ENCODE measurements around the gene OAT.
"Not testable (repeated sequence)": the region's sequence is repeated elsewhere in the genome, so short reads cannot be mapped to it uniquely, and the experiment has no call there.

The OAT gene

DNA sequence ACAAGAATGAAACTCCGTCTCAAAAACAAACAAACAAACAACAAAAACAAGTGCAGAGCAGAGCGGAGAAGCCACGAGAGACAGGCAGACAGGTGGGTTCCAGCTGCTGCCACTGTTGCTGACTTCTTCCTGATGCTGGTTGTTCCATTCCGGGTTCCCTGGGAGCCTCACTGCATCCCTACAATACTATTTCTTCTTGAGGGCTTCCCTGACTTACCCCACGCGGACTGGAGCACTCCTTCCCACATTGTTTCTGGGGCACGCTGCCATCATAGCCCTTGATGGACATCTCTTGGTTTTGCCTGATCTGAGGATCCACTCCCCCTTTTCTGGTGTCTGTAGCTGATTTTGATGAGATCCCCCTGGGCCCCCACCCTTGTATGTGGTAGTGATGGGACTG, 36.7 kb upstream of the OAT start:
- H3K9ac ChIP-seq (ENCODE audit: low read length), result no peak overlapping the region
- H3K4me1 ChIP-seq (ENCODE audit: control insufficient read depth, insufficient read depth, low read length), result no peaks in the 10 kb centered on the region
- no peak overlapping the region for H3K27ac ChIP-seq (ENCODE audit: low read depth, low read length)
- no peak overlapping the region for H3K4me3 ChIP-seq (ENCODE audit: low read length)
- no peaks in the 10 kb centered on the region for H3K36me3 ChIP-seq (ENCODE audit: control insufficient read depth, insufficient read depth, low read length)
- peaks cover 8% of the 10 kb centered on the region for H3K27me3 ChIP-seq (ENCODE audit: control insufficient read depth, insufficient read depth, low read length)

DNA sequence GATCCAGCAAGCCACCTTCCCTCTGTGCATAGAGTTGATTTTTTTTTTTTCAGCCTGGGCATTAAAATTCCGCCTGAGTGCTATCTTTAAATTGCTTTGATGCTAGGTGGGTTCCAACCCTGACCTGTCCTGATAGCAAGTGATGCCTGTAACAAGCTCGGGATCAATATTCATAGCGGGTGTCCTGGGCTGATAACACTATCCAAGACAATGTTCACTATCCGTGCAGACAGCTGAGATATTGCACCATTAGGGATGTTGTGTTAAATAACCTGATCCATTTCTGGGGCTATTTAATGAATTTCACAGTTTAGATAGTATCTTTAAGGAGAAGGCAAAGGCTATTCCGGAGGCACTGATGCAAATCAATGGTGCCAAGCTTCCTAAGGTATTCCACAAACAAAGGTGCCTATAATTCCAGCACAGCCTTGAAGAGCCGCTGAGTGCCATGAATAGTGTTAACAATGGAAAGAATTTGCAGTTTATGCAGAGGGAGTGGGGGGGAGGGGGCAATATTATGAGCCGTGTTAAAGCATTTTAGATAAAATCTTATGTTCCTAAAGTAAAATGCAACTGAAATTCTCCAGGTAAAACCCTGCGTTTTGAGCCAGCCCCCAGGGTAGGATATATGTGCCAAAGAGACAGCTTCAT, 35.4 kb upstream of the OAT start:
- H3K9ac ChIP-seq (ENCODE audit: low read length), result no peak overlapping the region
- H3K27me3 ChIP-seq (ENCODE audit: control insufficient read depth, insufficient read depth, low read length), result peaks cover 15% of the 10 kb centered on the region
- H3K36me3 ChIP-seq (ENCODE audit: control insufficient read depth, insufficient read depth, low read length), result no peaks in the 10 kb centered on the region
- H3K27ac ChIP-seq (ENCODE audit: low read depth, low read length), result no peak overlapping the region
- H3K4me1 ChIP-seq (ENCODE audit: control insufficient read depth, insufficient read depth, low read length), result no peaks in the 10 kb centered on the region
- no peak overlapping the region for H3K4me3 ChIP-seq (ENCODE audit: low read length)

DNA sequence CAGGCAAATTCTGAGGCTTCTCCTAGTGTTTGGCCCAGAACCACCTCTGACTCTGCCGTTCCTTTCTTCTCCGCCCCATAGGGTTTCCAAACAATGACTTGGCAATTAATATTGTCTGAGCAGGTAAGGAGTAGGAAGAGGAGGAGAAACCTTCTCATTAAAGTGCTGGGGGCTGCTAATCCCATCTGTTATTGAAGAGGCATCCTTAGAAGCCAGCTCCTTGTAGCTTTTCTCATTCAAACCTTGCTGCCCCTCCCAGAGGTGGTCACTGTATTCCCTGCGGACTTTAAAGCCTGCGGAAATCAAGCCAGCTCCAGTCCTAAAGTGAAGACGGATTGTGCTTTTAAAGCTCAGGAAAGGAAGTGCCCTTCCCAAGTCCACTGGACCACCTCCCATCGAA, 32.6 kb upstream of the OAT start:
- Histone ChIP-seq H3K27ac (ENCODE audit: low read depth, low read length) (no peak overlapping the region), H3K4me3 (ENCODE audit: low read length) (no peak overlapping the region), H3K9ac (ENCODE audit: low read length) (no peak overlapping the region), H3K36me3 (ENCODE audit: control insufficient read depth, insufficient read depth, low read length) (no peaks in the 10 kb centered on the region), H3K4me1 (ENCODE audit: control insufficient read depth, insufficient read depth, low read length) (no peaks in the 10 kb centered on the region), H3K27me3 (ENCODE audit: control insufficient read depth, insufficient read depth, low read length) (peaks cover 21% of the 10 kb centered on the region)

DNA sequence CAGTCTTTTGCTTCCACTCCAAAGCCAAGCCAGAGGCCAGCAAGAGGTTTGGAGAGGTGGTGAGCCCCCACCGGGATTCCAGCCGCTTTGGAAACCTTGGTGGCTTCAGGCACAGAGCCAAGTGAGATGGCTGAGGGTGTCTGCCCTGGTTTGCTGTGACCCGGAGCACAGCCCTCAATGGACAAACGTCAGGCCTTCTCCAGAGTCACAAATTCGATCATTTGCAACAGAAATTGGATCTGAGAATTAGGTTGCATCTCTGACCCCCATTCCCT, 32.0 kb upstream of the OAT start:
- no peak overlapping the region for H3K4me3 ChIP-seq (ENCODE audit: low read length)
- peaks cover 26% of the 10 kb centered on the region for H3K27me3 ChIP-seq (ENCODE audit: control insufficient read depth, insufficient read depth, low read length)
- no peaks in the 10 kb centered on the region for H3K36me3 ChIP-seq (ENCODE audit: control insufficient read depth, insufficient read depth, low read length)

DNA sequence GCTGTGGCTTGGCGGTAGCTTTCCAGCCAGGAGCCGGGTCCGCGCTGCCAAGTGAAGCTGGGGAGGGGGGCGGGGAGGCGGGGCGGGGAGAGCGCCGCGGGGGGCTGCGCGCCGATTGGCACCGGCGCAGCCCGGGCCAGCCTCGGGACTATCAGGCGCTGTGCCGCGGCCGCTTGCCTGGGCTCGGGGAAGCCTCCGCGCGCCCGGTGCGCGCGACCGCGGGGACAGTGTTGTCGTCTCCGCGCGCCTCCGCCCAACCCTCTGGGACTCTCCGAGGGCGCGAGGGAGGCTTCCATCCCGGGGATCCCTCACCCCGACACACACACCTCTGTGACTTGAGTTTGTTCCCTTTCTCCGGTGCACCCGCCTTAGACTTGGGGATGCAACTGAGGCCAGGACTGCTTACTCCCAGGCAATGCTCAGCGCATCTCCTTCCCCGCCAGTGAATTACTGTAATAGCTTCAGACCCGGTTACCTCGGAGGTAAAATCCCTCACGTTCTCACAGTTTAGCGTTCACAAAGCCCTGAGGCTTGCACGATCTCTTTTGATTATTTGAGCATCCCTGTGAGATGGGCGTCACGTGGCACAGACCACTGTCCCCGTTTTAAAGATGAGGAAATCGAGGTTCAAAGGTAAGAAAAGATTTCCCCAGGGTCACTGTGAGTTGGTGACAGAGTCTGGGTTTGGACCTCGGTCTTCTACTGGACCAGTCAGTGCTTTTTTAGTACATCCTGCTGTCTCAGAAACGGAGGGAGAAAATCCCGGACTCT, 31.5 kb upstream of the OAT start, which contains the start of gene NKX1-2:
TSS of gene NKX1-2 (minus strand) at position 24 of the 771 bp plus-strand sequence. CDS start 92 bp downstream, outside the sequence.
- Histone ChIP-seq H3K4me1 (ENCODE audit: control insufficient read depth, insufficient read depth, low read length) (no peaks in the 10 kb centered on the region), H3K27me3 (ENCODE audit: control insufficient read depth, insufficient read depth, low read length) (peaks cover 26% of the 10 kb centered on the region), H3K4me3 (ENCODE audit: low read length) (no peak within 1 kb of the TSS), H3K36me3 (ENCODE audit: control insufficient read depth, insufficient read depth, low read length) (no peaks in the 10 kb centered on the region), H3K9ac (ENCODE audit: low read length) (no peak within 1 kb of the TSS), H3K27ac (ENCODE audit: low read depth, low read length) (no peak within 1 kb of the TSS)

More for the DNA sequence above, 32.0 kb upstream of the OAT start:
- no peaks in the 10 kb centered on the region for H3K4me1 ChIP-seq (ENCODE audit: control insufficient read depth, insufficient read depth, low read length)
- no peak overlapping the region for H3K27ac ChIP-seq (ENCODE audit: low read depth, low read length)
- H3K9ac ChIP-seq (ENCODE audit: low read length), result no peak overlapping the region

DNA sequence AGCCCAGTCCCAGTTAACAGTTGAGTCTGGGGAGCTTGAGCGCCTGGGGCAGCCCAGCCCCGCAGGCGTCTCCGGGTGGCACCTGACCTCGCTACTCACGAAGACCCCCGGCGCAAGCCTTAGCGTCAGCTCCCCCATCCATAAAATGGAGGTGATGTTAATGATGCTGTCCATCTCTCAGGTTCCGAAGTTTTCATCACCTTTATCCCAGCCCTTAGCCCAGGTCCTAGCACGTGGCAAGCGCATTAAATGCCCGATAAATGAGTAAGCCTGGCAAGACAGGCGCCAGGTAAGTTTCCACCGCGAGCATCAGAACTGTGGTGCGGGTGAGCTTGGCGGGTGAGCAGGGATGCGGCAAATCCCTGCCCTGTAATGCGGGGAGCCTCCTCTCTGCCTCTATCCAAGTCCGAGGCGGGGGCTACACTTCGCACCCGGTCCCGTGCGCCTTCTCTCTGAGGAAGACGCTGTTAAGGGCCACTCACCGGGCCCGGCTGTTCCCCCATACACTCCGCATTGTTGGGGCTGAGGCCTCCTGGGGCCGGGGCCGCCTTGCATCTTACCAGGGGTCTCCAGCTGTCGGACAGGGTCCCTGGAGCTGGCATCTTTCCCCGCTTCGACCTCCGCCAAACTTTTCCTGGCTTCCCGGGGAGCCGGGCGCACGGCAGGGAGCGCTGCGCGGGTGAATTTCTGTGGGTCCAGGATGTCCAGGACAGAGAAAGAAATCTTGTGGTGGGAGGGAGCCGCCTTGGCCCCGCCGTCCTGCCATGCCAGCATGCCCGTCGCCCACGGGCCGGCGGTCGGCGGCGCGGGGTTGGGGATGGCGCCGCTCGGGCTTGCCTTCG, 30.7 kb upstream of the OAT start:
- no peak overlapping the region for H3K9ac ChIP-seq (ENCODE audit: low read length)
- no peaks in the 10 kb centered on the region for H3K36me3 ChIP-seq (ENCODE audit: control insufficient read depth, insufficient read depth, low read length)
- H3K27me3 ChIP-seq (ENCODE audit: control insufficient read depth, insufficient read depth, low read length), result peaks cover 26% of the 10 kb centered on the region
- no peak overlapping the region for H3K4me3 ChIP-seq (ENCODE audit: low read length)
- H3K27ac ChIP-seq (ENCODE audit: low read depth, low read length), result no peak overlapping the region
- no peaks in the 10 kb centered on the region for H3K4me1 ChIP-seq (ENCODE audit: control insufficient read depth, insufficient read depth, low read length)

DNA sequence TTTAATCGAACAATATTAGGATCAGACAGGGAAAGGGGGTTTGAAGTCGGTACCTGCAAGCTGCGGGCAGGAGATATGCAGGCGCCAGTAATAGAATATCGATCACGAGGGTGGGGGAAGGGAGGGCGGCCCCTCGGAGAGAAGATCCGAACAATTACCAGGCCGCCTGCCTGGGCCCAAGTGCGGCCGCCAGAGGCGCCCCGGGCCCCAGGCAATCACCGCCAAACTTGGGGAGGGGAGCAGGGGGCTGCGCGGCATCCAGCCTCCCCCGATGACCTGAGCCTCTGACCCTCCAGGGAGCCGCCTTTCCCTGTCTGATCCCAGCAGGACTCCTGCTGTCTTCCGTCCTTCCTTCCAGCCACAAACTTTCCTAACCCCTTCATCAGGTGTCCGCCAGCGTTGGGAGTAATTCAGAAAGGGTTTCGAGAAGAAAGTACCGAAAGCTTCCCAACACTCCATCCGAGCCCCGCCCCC, 30.0 kb upstream of the OAT start:
- peaks cover 25% of the 10 kb centered on the region for H3K27me3 ChIP-seq (ENCODE audit: control insufficient read depth, insufficient read depth, low read length)
- no peak overlapping the region for H3K4me3 ChIP-seq (ENCODE audit: low read length)
- H3K9ac ChIP-seq (ENCODE audit: low read length), result no peak overlapping the region

DNA sequence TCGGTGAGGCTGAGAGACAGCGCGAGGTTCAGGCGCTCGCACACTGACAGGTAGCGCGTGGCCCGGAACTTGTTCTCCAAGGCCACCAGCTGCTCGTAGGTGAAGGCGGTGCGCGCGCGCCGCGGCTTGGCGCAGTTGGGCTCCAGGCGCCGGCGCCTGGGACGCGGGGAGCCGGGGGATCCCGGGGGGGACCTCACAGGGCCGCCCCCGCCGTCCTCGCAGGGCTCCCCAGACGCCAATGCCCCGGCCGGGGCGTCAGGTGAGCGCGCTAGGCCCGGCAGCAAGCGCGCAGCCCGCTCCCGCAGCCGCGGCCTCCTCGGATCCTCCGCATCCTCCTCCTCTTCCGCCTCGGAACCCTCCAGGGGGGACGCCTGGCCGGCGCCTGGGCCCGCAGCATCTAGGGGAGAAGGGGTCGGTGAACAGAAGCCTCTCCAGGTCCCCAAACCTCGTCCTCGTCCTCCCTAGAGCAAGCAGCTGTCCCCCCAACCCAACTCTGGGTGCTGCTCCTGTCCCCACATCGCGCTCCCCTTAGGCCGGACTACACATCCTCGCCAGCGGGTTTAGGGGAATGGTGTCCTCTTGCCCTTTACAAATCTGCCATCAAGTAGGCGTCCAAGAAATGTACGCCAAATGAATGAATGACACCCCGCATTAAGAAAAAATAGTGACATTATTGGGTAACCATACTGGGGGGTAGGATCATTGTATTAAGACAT, 29.2 kb upstream of the OAT start:
- H3K27ac ChIP-seq (ENCODE audit: low read depth, low read length), result no peak overlapping the region

More for the DNA sequence above, 30.0 kb upstream of the OAT start:
- Histone ChIP-seq H3K36me3 (ENCODE audit: control insufficient read depth, insufficient read depth, low read length) (no peaks in the 10 kb centered on the region), H3K4me1 (ENCODE audit: control insufficient read depth, insufficient read depth, low read length) (no peaks in the 10 kb centered on the region), H3K27ac (ENCODE audit: low read depth, low read length) (no peak overlapping the region)

DNA sequence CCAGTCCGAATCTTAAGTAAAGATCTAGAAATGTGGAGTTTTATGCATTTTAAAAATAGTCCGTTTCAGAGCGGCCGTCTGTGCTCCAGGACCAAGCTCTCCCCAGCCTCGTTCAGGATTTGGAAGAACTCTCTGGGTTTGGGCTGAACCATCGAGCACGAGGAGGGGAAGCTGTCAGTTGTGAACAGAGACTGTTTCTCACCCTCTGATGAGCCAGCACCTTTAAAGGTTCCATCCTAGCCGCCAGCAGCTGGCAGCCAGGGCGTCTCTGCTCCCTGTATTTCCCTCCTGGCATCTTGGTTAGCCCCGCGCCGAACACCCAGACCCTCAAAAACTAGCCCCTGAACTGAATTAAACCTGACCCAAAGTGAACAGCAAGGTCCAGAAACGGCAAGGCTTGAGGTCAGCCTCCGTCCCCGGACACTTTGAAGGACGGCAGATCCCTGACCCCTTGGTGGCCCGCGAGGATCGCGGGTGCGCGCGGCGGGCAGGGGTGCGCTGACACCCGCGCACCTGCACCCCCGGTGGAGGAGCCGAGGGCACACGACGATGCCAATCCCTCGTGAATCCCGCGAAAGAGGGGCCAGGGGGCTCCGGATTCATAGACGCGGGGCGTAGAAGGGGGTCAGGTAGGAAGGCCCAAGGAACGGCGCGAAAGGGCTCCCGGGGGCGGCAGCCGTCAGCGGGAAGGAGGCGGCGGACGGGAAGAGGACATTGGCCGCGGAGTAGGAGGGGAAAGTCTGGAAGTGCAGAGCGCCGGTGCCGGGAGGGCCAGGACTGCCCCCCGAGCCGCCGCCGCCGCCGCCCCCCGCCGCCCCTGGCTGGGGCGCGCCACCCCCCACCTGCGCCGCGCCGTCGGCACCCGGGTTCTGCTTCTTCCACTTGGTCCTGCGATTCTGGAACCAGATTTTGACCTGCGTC, 28.4 kb upstream of the OAT start:
- peaks cover 24% of the 10 kb centered on the region for H3K27me3 ChIP-seq (ENCODE audit: control insufficient read depth, insufficient read depth, low read length)
- no peak overlapping the region for H3K4me3 ChIP-seq (ENCODE audit: low read length)
- no peaks in the 10 kb centered on the region for H3K36me3 ChIP-seq (ENCODE audit: control insufficient read depth, insufficient read depth, low read length)
- no peak overlapping the region for H3K9ac ChIP-seq (ENCODE audit: low read length)
- no peaks in the 10 kb centered on the region for H3K4me1 ChIP-seq (ENCODE audit: control insufficient read depth, insufficient read depth, low read length)
- H3K27ac ChIP-seq (ENCODE audit: low read depth, low read length), result no peak overlapping the region

More for the DNA sequence above, 29.2 kb upstream of the OAT start:
- Histone ChIP-seq H3K27me3 (ENCODE audit: control insufficient read depth, insufficient read depth, low read length) (peaks cover 24% of the 10 kb centered on the region), H3K9ac (ENCODE audit: low read length) (no peak overlapping the region), H3K36me3 (ENCODE audit: control insufficient read depth, insufficient read depth, low read length) (no peaks in the 10 kb centered on the region), H3K4me1 (ENCODE audit: control insufficient read depth, insufficient read depth, low read length) (no peaks in the 10 kb centered on the region), H3K4me3 (ENCODE audit: low read length) (no peak overlapping the region)

DNA sequence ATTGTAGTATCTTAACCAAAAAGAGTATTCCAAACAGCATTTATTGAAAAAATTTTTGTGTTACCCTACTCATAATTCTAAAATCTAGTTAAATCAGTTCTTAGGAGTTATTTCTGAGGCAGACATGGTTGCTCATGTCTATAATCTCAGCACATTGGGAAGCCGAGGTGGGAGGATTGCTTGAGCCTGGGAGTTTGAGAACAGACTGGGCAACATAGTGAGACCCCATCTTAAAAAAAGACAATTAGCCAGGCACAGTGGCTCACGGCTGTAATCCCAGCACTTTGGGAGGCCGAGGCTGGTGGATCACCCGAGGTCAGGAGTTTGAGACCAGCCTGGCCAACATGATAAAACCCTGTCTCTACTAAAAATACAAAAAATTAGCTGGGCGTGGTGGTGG, 23.0 kb upstream of the OAT start:
- H3K27me3 ChIP-seq (ENCODE audit: control insufficient read depth, insufficient read depth, low read length); H3K9ac ChIP-seq (ENCODE audit: low read length); H3K27ac ChIP-seq (ENCODE audit: low read depth, low read length); H3K4me3 ChIP-seq (ENCODE audit: low read length); H3K36me3 ChIP-seq (ENCODE audit: control insufficient read depth, insufficient read depth, low read length); H3K4me1 ChIP-seq (ENCODE audit: control insufficient read depth, insufficient read depth, low read length): not testable (repeated sequence)

DNA sequence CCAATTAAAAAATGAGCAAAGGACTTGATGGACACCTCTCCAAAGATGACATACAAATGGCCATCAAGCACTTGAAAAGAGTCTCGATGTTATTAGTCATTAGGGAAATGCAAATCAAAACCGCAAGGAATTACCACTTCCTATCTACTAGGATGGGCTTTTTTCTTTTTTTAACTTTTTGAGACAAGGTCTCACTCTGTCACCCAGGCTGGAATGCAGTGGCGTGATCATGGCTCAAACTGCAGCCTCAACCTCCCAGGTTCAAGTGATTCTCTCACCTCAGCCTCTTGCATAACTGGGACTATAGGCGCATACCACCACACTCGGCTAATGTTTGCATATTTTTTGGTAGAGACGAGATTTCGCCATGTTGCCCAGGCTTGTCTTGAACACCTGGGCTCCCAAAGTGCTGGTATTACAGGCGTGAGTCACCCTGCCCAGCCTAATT, 17.5 kb upstream of the OAT start:
- Histone ChIP-seq H3K27ac (ENCODE audit: low read depth, low read length) (no peak overlapping the region), H3K27me3 (ENCODE audit: control insufficient read depth, insufficient read depth, low read length) (no peaks in the 10 kb centered on the region), H3K4me3 (ENCODE audit: low read length) (no peak overlapping the region), H3K9ac (ENCODE audit: low read length) (no peak overlapping the region), H3K36me3 (ENCODE audit: control insufficient read depth, insufficient read depth, low read length) (no peaks in the 10 kb centered on the region), H3K4me1 (ENCODE audit: control insufficient read depth, insufficient read depth, low read length) (no peaks in the 10 kb centered on the region)

All from rectal smooth muscle tissue (tissue), 1 donor.